ENCODE measurements around the gene ZFHX2.

The ZFHX2 gene

DNA sequence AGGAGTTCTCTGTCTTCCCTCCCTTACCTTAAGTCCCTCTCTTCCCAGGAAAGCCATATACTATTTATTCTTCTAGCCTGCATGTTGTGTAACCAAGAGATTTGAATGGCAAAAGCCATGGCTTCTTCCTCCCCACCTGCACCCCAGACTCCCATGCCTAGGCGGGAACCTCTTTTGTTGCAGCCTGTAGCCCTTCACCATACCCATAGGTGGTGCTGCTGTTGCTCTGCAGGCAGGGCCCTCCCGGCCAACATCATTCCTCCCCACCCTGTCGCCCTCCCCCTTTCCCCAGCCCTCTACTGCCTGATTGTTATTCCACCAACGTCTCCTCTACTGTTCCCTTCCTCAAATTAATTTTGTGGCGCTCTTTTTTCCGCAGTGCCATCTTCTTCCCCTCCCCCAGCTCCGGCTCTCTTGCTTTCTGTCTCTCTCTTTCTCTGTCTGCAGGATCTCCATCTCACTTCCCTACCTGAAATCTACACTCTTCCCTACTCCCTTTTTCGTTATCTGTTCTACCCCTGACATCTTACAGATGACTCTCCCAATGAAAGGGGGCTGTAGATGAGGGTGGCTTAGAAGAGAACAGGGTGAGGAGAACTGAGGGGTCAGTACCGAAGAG, 68.2 kb downstream of the ZFHX2 start:
- Histone ChIP-seq H3K4me2 (peak overlapping the region in 9 of 11 experiments; percentile 49 to 92 (median 83); a peak in 17 of 22 replicates), H3K4me1 (peaks cover 10 to 69% (median 54%) of the 10 kb centered on the region in 10 experiments), H3K4me3 (peak overlapping the region in 2 of 10 experiments; percentile 21; a peak in 2 of 20 replicates), H3K27me3 (no peaks in the 10 kb centered on the region), H3K9me3 (replicated peaks in 1 of 11) (no peaks in the 10 kb centered on the region), H3K36me3 (peaks cover 45 to 96% (median 66%) of the 10 kb centered on the region in 11 experiments), H4K20me1 (peaks cover 18 to 63% (median 47%) of the 10 kb centered on the region in 11 experiments; a peak in 20 of 22 replicates), H3K9ac (peak overlapping the region in 4 of 11 experiments; percentile 29 to 43 (median 34); a peak in 4 of 22 replicates), H3K27ac (peak overlapping the region in 4 of 11 experiments; percentile 27 to 65 (median 58); a peak in 6 of 22 replicates)
- TF ChIP-seq Cebpa-rat (IDR thresholded peaks at IDR 0.05) = no peak

DNA sequence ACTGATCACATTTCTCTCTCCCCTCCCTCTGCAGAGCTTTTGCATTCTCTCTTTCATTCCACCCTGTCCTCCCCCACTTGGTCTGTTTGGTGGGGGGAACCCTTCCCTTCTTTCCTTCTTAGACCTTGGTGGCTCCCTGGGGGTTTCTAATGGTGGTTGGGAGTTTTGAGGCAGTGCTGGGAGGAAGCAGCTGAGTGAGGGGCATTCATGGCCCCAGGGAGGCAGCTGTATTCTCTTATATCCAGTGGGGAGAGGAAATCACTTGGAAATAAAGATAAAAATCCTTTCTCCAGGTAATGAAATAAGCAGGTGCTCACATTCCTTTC, 68.8 kb downstream of the ZFHX2 start:
- TF ChIP-seq Cebpa-rat (IDR thresholded peaks at IDR 0.05) = no peak
- H3K27me3 ChIP-seq = no peaks in the 10 kb centered on the region
- peak overlapping the region in 5 of 11 experiments; percentile 29 to 43 (median 32); a peak in 9 of 22 replicates for H3K9ac ChIP-seq
- peaks cover 18 to 66% (median 50%) of the 10 kb centered on the region in 11 experiments; a peak in 21 of 22 replicates for H4K20me1 ChIP-seq
- H3K27ac ChIP-seq = peak overlapping the region in 4 of 11 experiments; percentile 27 to 65 (median 58); a peak in 7 of 22 replicates
- no peaks in the 10 kb centered on the region for H3K9me3 ChIP-seq (replicated peaks in 1 of 11)
- H3K4me3 ChIP-seq = peak overlapping the region in 5 of 10 experiments; percentile 21 to 41 (median 29); a peak in 6 of 20 replicates
- peak overlapping the region in 9 of 11 experiments; percentile 49 to 92 (median 83); a peak in 18 of 22 replicates for H3K4me2 ChIP-seq
- peaks cover 10 to 69% (median 54%) of the 10 kb centered on the region in 10 experiments for H3K4me1 ChIP-seq
- peaks cover 44 to 94% (median 64%) of the 10 kb centered on the region in 11 experiments for H3K36me3 ChIP-seq

DNA sequence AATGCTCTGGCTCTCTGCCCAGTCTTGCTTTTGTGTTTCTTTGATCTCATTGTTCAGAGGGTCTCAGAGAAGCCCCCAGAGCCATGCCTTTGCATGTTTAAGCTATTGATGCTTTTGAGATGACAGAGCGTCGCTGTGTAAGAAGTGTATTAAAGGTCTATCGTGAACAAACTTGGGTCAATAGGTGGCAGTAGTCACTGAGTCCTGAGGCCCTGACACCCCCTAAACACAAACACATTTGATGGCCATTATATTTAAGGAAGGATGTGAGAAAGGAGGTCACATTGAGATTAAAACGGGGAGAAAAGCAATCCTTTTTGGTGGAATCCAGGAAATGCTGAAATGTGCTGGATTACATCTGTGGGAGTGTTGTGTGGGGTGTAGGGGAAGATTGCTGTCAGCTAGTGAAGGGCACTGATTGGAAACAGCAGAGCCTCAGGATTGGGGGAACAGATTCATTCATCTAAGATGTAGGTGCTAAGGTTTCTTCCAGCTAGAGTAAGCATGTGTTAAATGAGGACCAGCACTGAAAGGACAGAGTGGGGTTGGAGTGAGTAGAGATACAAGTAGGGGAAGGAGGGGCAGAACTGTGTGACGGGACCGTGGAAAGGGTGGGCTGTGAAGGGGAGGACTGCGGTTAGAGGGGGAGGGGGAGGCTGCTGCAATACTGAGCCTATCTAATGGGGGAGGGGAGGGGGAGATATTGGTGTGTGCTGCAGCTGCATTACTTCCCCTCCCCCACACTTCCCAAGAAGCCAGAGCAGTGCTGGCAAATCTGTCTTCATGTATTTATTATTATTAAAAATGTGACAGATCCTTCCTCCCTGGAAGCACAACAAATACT, 69.4 kb downstream of the ZFHX2 start:
- H3K9me3 ChIP-seq (replicated peaks in 1 of 11) = no peaks in the 10 kb centered on the region
- H3K4me1 ChIP-seq = peaks cover 10 to 69% (median 54%) of the 10 kb centered on the region in 10 experiments
- no peak for TF ChIP-seq Cebpa-rat (IDR thresholded peaks at IDR 0.05)
- H3K36me3 ChIP-seq = peaks cover 45 to 94% (median 67%) of the 10 kb centered on the region in 11 experiments
- no peaks in the 10 kb centered on the region for H3K27me3 ChIP-seq
- peak overlapping the region; percentile 8 to 92 (median 82); a peak in 20 of 22 replicates for H3K4me2 ChIP-seq
- H3K9ac ChIP-seq = peak overlapping the region in 4 of 11 experiments; percentile 29 to 37 (median 32); a peak in 8 of 22 replicates
- peak overlapping the region in 5 of 10 experiments; percentile 21 to 41 (median 29); a peak in 7 of 20 replicates for H3K4me3 ChIP-seq
- peak overlapping the region in 5 of 11 experiments; percentile 3 to 65 (median 51); a peak in 8 of 22 replicates for H3K27ac ChIP-seq
- peaks cover 18 to 72% (median 56%) of the 10 kb centered on the region in 11 experiments; a peak in 21 of 22 replicates for H4K20me1 ChIP-seq

DNA sequence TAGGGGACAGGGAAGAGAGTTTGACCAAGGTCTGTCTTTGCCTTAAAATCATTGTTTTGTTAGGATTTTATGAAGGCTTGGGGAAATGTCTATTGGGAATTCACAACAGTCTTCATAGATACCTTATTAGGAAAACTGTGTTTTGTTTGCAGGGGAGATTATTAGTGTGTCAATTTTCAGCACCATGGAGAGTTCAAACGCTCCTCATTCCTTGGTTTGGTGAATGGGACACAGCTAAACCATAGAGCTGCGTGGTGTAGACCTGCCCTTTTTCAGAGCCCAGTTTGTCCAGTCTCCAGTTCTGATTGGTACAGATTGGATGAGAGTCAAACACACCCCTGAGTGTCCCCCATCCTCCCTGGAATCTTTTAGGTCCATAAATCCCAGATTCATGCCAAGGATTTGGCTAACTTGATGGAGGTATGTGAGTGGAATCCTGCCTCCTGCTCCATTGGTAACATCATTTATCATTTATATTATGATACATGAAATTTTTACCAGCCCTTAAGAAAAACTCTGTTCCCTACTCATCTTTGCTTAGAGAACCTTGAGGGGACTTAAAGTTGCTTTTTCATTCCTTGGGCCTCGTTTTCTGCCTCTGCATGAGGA, 70.1 kb downstream of the ZFHX2 start:
- peak overlapping the region; percentile 8 to 92 (median 82); a peak in 20 of 22 replicates for H3K4me2 ChIP-seq
- H3K4me1 ChIP-seq = peaks cover 10 to 68% (median 53%) of the 10 kb centered on the region in 10 experiments
- H4K20me1 ChIP-seq = peaks cover 18 to 80% (median 62%) of the 10 kb centered on the region in 11 experiments; a peak in 21 of 22 replicates
- TF ChIP-seq Cebpa-rat (IDR thresholded peaks at IDR 0.05) = no peak
- no peaks in the 10 kb centered on the region for H3K27me3 ChIP-seq
- H3K9me3 ChIP-seq (replicated peaks in 1 of 11) = no peaks in the 10 kb centered on the region
- no peak overlapping the region for H3K9ac ChIP-seq
- H3K27ac ChIP-seq = peak overlapping the region in 3 of 11 experiments; percentile 51 to 65 (median 65); a peak in 2 of 22 replicates
- peak overlapping the region in 1 of 10 experiments; percentile 9; a peak in 1 of 20 replicates for H3K4me3 ChIP-seq
- H3K36me3 ChIP-seq = peaks cover 48 to 94% (median 67%) of the 10 kb centered on the region in 11 experiments

DNA sequence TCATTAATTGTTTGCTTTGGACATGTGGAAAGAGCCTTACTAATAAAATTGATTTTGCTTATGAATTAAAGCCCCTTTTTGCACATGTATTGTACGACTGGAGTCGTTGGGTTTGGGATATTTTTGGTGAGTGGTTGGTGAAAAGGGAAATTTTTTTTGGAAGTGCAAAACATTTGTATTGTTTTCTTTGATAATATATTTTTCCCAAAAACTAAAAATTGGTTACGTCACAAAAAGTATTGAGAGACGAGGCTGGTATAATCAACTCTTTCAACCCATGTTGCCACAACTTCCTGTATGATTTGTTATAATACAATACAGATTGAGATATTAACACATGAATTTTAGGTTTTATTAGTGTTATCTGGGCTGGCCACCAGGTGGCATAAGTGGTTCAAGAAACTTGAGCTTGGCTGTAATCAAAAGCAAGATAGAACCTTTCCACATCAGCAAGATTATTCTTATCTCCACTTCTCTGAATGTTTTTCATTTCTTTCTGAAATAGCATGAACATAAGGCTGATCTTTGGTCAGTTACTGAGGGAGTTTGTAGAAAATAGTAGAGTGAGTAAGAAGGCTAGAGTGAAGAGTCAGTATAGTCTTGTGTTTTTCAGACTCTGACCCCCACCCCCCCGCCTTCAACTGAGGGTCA, 73.3 kb downstream of the ZFHX2 start:
- Histone ChIP-seq H3K4me3 (no peak overlapping the region), H3K4me1 (peaks cover 10 to 36% (median 21%) of the 10 kb centered on the region in 10 experiments), H3K9ac (no peak overlapping the region), H3K27ac (no peak overlapping the region), H3K4me2 (no peak overlapping the region), H3K27me3 (no peaks in the 10 kb centered on the region), H4K20me1 (peaks cover 14 to 77% (median 65%) of the 10 kb centered on the region in 11 experiments; a peak in 21 of 22 replicates), H3K9me3 (replicated peaks in 1 of 11) (no peaks in the 10 kb centered on the region), H3K36me3 (peaks cover 72 to 94% (median 75%) of the 10 kb centered on the region in 11 experiments)
- TF ChIP-seq Cebpa-rat (IDR thresholded peaks at IDR 0.05) = no peak

DNA sequence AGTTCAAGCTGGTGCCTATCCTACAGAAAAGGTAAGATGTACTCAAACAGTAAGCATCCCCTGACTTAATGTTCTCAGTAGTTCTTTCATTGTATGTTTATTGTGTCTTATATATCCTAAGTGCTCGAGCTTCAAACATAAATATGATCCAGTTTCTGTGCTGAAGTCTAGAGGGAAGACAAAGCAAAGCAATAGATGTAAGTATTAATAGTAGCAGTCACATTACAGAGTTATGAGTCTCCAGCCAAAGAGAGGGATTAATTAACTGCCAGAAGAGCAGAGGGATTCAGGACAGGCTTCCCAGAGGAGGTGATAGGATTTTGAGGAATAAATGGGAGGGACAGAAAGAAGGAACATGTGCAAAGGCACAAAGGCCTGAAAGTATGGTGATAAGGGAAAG, 80.6 kb downstream of the ZFHX2 start:
- Histone ChIP-seq H3K4me3 (peak overlapping the region in 3 of 10 experiments; percentile 85 to 93 (median 89); a peak in 3 of 20 replicates), H3K4me2 (peak overlapping the region; percentile 76 to 98 (median 88); a peak in 14 of 22 replicates), H3K36me3 (peaks cover 53 to 58% (median 56%) of the 10 kb centered on the region in 11 experiments), H4K20me1 (peaks cover 0 to 45% (median 8%) of the 10 kb centered on the region in 11 experiments; a peak in 11 of 22 replicates), H3K27ac (no peak overlapping the region), H3K27me3 (no peaks in the 10 kb centered on the region), H3K4me1 (peaks cover 7 to 13% (median 11%) of the 10 kb centered on the region in 10 experiments), H3K9ac (peak overlapping the region in 4 of 11 experiments; percentile 22 to 92 (median 90); a peak in 3 of 22 replicates), H3K9me3 (replicated peaks in 1 of 11) (peaks cover 5 to 10% (median 8%) of the 10 kb centered on the region in 11 experiments; a peak in 17 of 22 replicates)
- TF ChIP-seq Cebpa-rat (IDR thresholded peaks at IDR 0.05) = no peak
